Stimulated activated CD8-positive, alpha-beta memory T cell treated with anti-CD3 and anti-CD28 coated beads, Interleukin-15, amount 100 ng/mL, for 4 hours (primary cell): ENCODE data around the gene STEAP3.

Experiments used
- DNase-seq, 2 donors: peaks; one replicate each; pipeline ENCODE4 v3.0.0-alpha.2; 2020; ENCODE audit warnings: low read depth in 2 of 2

The STEAP3 gene

GRCh38 chr2:119198240-119198840 is 25.3 kb upstream of the STEAP3 start:
- no peak for DNase-seq

GRCh38 chr2:119201815-119202214 is 21.8 kb upstream of the STEAP3 start:
- no peak for DNase-seq

GRCh38 chr2:119202610-119203310 is 20.9 kb upstream of the STEAP3 start:
- DNase-seq: no peak

- DNase-seq: no peak
Measured at GRCh38 chr2:119204525-119204924, 19.1 kb upstream of the STEAP3 start.

- no peak for DNase-seq
Measured at GRCh38 chr2:119205001-119205706, 18.5 kb upstream of the STEAP3 start.

GRCh38 chr2:119206201-119206600 is 17.4 kb upstream of the STEAP3 start:
- no peak for DNase-seq

DNA sequence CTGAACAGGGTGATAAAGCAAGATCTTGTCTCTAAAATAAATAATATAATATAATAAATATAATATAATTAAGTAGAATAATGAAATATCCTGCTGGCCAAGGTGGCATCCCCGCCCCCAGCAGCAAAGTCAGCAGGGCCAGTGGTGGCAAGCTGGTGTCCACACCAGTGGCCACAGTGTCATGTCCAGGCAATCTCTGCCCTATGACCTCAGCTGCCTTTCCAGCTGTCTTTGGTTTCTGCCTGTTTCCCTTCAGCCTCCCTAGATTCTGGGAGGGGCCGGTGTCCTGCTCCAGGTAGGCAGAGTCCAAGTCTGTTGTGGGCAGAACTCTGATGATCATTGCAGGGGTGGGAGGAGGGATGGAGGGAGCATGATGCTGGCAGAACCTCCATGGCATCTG is 16.2 kb upstream of the STEAP3 start:
- no peak for DNase-seq

GRCh38 chr2:119208791-119209203 is 14.8 kb upstream of the STEAP3 start:
- DNase-seq: no peak

DNA sequence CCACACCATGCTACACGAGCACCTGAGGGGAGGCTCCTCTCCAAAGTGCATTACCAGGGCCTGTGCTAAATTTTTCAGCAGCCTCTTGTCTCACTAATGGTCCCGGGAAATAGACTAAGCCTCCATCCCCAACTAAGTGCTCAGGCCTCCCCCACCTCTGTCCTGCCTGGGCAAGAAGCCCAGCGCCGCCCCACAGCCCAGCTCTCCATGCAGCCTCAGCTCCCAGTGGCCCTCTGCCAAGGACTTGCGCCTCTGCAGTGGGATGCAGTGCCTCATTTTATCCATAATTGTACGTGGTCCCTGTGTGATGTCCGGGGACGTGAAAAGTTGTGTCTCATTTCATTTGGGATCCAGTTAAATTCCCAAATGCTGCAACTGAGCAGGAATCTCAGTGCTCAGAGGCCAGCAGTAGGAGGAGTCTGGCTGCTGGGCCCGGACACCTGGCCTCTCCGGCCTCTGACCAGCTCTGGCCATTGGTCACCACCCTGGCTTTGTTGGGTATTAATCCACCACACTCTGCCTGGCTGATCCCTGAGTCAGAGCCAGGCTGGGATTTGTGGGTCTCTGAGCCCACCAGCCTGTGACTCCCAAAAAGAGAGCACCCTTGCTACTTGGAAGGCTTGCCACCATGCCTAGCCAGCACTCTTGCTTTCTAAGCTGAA is 11.4 kb upstream of the STEAP3 start:
- no peak for DNase-seq

DNA sequence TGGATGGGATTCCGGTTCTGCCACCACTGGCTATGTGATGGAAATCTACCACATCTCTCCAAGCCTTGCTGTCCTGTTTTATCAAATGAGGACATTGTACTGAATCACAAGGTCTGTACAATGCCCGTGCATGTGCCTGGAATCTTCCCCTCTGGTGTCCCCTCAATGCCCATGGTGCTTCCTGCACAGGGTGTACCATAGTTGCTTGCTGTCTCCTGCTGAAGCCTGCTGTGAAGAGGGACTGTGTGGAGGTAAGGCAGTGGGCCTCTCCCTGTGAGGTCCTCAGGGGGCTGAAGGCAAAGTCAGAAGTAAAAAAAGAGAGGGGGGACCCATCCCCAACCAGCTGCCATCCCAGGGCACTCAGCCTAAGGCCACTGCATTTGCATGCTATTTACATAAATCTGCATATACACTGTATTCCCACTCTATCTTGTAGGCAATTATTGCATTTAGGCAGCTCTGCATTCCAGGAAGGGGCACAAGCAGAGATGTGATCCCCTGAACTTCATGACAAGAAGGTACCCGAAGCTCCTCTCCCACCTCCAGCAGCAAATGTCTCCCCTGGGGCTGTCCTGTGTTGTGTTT is 9.1 kb upstream of the STEAP3 start:
- no peak for DNase-seq

- no peak for DNase-seq
Measured at GRCh38 chr2:119216994-119217393, 6.6 kb upstream of the STEAP3 start.

DNA sequence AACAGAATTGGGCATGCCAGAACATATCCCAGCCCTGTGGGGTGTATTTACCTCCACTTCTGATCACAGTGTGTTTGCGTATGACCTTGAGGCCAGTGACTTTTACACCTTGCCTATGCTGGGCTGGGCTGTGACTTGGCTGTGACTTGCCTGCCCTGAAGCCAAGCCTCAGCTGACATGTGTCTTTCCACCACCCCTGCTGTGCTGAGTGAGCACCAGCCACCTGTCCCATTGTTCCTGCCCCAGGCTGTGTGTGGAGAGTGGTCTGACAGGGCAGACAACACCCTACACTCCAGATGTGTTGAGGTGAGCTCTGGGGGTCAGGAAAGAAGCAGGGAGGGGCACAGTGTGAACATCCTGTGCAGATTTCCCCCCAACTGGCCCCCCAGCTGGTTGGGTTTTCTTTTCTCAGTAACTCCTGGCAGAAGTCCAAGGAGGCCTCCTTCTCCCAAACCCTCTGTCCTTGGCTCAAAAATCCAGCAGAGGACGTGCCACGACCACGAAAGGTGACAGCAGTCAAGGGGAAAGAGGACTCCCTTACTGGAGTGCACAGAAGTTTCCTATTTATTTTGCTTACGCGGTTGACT is 5.1 kb upstream of the STEAP3 start:
- DNase-seq: no peak

- DNase-seq: no peak
Measured at GRCh38 chr2:119219873-119220272, 3.8 kb upstream of the STEAP3 start.

DNA sequence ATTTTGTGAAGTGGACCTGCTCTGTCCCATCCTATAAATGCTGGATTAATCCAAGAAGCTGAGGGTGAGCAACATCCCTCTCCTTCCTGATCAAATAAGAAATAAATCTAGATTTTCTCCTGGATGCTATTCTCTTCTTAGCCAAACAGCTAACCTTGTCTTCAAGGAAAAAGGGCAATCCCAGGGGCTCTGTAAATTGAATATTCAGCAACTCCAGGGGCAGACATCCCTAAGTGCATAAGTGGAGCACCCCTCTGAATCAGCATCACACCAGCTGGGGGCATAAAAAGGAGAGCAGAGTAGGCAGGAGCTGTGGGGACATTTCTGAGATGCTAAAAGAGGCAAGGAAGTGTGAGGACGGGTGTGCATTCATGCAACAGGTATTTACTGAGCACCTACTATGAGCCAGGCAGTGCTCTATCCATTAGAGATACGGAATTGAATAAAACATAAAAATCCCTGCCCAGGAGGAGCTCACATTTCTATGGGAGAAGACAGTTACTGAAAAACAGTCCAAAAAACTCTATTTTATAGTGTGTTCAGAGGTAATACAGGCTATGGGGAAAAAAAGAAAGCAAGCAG is 2.8 kb upstream of the STEAP3 start:
- no peak for DNase-seq

DNA sequence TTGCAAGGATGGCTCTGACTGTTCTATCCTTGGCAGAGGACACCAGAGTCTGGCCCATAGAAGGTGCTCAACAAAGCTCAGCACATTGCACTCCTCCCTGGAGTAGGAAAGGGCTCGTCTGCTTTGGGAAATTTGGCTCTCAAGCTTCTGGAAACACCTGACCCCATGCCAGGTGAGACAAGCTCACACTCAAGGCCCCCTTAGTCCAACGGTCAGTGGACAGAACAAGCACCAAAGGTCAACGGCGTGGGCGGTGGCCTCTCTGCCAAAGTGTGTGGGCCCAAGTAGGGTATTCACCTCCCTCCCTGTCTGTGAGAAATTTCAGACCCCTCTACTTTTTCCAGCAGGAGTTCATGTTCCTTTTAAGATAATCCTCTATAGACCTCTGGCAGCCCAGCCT is 2.0 kb upstream of the STEAP3 start:
- DNase-seq: no peak

DNA sequence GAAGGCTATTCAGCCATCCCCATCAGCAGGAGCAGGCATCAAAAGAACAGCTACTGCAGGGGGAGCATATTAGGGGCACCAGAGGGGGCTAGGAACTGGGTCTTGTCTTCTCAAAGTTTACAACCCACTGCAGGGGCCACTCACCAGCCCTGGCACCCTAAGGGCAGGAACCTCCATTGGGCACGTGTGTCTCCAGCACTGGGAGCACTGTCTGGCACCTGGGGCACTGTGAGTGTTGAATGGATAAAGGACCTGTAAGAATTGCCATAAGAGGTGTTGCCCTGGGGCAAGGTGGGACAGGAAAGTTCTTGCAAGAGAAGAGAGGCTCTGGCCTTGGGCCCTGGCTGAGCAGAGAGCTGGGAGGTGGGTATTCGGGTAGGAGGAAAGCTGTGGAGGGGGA is 1.4 kb upstream of the STEAP3 start:
- DNase-seq: no peak

- DNase-seq: no peak
Measured at GRCh38 chr2:119222863-119223520, 642 bp upstream of the STEAP3 start.

DNA sequence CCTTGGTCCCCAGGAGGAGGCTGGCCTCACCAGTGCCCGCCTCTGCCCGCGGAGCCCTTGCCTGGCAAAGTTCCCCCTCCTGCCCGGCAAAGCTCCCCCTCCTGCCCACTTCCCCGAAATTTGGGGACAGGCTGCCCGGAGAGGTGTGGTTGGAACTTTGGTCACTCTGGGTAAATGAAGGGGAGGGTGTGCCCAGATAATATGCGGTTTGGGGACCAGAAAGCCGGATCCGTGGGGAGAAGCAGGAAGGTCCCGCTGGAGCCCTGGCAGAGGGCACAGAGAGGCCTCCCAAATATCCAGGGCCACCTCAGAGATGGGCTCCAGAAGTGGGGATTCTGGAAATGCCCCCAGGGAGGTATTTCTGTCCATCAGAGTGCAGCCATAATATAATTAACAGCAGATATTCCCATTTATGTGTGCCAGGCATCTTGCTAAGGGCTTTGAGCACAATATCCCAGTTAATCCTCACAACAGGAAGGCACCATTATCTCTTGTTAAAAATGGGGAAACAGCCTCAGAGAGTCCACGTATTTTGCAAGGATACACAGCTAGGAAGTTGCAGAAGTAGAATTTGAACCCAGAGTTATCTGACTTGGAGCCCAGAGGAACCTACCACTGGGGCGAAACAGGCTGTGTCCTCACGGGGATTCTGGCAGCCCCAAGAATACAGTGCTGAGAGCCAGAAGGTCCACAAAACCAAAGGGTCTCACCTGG is 914 bp downstream of the STEAP3 start:
- DNase-seq: no peak

DNA sequence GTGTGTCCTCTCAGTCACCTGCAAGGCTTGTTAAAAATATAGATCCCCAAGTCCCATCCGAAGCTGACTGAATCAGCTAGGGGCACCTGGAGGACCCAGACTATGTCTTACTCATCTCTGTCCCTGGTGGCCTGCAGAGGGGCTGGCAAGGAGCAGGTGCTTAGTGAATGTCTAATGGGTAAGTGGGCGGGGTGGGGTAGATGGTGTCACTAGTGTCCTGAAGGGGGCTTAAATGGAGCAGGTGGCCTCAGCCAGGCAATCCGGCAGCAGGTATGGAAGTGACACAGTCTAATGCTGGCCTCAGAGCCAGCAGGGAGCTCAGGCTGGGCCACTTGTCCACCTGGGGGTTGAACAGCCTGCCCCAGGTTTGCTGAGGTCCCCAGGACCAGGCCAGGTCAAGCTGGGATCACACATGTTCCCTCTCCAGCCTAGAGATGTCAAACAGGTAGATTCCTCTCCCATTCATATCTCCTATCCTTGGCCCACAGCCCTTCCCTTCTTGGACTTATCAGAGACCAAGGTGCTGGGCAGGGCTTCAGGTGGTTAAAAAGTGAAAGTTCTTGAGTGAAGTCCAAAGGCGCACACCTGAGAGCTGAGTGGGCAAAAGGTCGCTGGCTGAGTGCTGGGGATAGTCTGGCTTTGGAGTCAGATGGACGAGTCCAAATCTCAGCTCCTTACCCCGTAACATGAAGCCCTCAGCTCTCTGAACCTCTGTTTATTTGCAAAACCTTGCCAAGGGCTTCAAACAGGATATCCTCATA is 1.7 kb downstream of the STEAP3 start:
- no peak for DNase-seq

DNA sequence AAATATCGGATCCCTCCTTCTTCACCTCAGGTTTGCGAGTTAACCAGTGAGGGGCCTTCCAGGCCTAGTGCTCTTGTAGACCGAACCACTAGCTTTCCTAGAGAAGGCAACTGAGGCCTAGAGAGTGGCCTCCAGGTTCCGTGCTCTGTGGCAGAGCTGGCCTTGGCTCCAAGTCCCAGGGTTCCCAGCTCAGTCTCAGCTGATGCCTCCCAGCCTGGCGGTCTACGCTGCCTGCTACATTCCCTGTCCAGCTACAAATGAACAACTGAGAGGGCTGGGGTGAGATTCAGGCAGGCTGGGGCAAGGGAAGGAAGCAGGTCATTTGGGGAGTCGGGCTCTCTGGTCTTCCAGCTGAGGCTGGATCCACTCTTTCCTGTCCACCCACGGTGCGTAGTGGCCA is 2.3 kb downstream of the STEAP3 start:
- no peak for DNase-seq
